H1 (cell line): ENCODE data around the gene LEPR. TPM values are rescaled to one million over a fixed set of nuclear protein-coding genes. Genes with fewer than 3 reads are reported as not detected.

Experiments
- CTCF ChIA-PET: fragments of 300-600 bp; sonication (Branson Sonifier 250); formaldehyde crosslinking; loops from one replicate; lab custom pipeline; 2021; ENCODE audit not compliant: partially characterized antibody; lab: Charles Lee
- POLR2A ChIA-PET: fragments of 300-600 bp; sonication (Branson Sonifier 250); formaldehyde crosslinking; loops from one replicate; lab custom pipeline; 2021; ENCODE audit warnings: inconsistent platforms; ENCODE audit not compliant: partially characterized antibody; lab: Charles Lee
- DNase-seq, 2 experiments: peaks; one replicate each; pipeline versions ENCODE4 v3.0.0 to v3.0.0-alpha.2; 2010 to 2022; ENCODE audit warnings: low spot score in 2 of 2, low read depth in 1 of 2, mixed read lengths in 1 of 2
- FAIRE-seq: peaks from 2 replicates; lab custom pipeline; 2011; peaks lifted over from hg19 to GRCh38; lab: Jason Lieb, UNC
- H2AFZ ChIP-seq: 2 replicates; pipeline ENCODE4 v1.8.1; 2012; ENCODE audit warnings: low read length, inconsistent platforms
- H2AK5ac ChIP-seq: 2 replicates; pipeline ENCODE4 v1.6.1; 2013; ENCODE audit warnings: low read depth, low read length
- H2BK120ac ChIP-seq: replicated peaks from 2 replicates; pipeline ENCODE3; 2013; ENCODE audit warnings: low read depth, low read length, inconsistent platforms
- H2BK12ac ChIP-seq: 2 replicates; pipeline ENCODE4 v1.6.1; 2013; ENCODE audit warnings: low read depth, low read length
- H2BK15ac ChIP-seq: 2 replicates; pipeline ENCODE4 v1.6.1; 2013; ENCODE audit warnings: low read length
- H2BK20ac ChIP-seq: 2 replicates; pipeline ENCODE4 v1.6.1; 2013; ENCODE audit warnings: low read length
- H2BK5ac ChIP-seq: 2 replicates; pipeline ENCODE4 v1.6.1; 2013; ENCODE audit warnings: low read depth, low read length
- H3K14ac ChIP-seq: 2 replicates; pipeline ENCODE4 v1.6.1; 2013; ENCODE audit warnings: inconsistent platforms; ENCODE audit not compliant: insufficient read length
- H3K18ac ChIP-seq: 2 replicates; pipeline ENCODE4 v1.6.1; 2013; ENCODE audit warnings: low read length; ENCODE audit errors: extremely low read depth
- H3K23ac ChIP-seq: 2 replicates; pipeline ENCODE4 v1.6.1; 2013; ENCODE audit warnings: inconsistent platforms; ENCODE audit not compliant: insufficient read length
- H3K23me2 ChIP-seq: 2 replicates; pipeline ENCODE4 v1.6.1; 2013; ENCODE audit warnings: low read depth, low read length
- H3K27ac ChIP-seq: 2 replicates; pipeline ENCODE4 v1.6.1; 2011; ENCODE audit warnings: low read depth, low read length, inconsistent platforms
- H3K27me3 ChIP-seq, 4 experiments: replicated peaks in 1 of 4; 1 replicate in 1 of 4; 2 replicates in 3 of 4; pipeline versions ENCODE4 v1.6.1 to v1.8.1; 2011 to 2013; ENCODE audit warnings: low read length in 3 of 4, mild to moderate bottlenecking in 3 of 4, inconsistent platforms in 2 of 4, mixed read lengths in 2 of 4, moderate library complexity in 1 of 4; ENCODE audit not compliant: control insufficient read depth in 3 of 4, insufficient read depth in 3 of 4; ENCODE audit errors: extremely low read depth in 1 of 4
- H3K36me3 ChIP-seq, 4 experiments: 2 replicates each; pipeline versions ENCODE4 v1.6.1 to v1.8.1; 2011 to 2013; ENCODE audit warnings: mild to moderate bottlenecking in 4 of 4, low read length in 3 of 4, moderate library complexity in 2 of 4, control low read depth in 1 of 4, inconsistent platforms in 1 of 4; ENCODE audit not compliant: insufficient read depth in 4 of 4, control insufficient read depth in 2 of 4
- H3K4ac ChIP-seq: replicated peaks from 2 replicates; pipeline ENCODE3; 2013; ENCODE audit warnings: low read length, low read depth, mixed read lengths, inconsistent platforms; ENCODE audit not compliant: insufficient read length
- H3K4me1 ChIP-seq, 4 experiments: replicated peaks in 1 of 4; 1 replicate in 1 of 4; 2 replicates in 3 of 4; pipeline versions ENCODE4 v1.6.1 to v1.8.1; 2011 to 2013; ENCODE audit warnings: low read length in 3 of 4, inconsistent platforms in 2 of 4, mixed read lengths in 1 of 4; ENCODE audit not compliant: insufficient read depth in 4 of 4, control insufficient read depth in 3 of 4
- H3K4me2 ChIP-seq, 2 experiments: 2 replicates each; pipeline versions ENCODE4 v1.6.1 to v1.8.1; 2011 to 2013; ENCODE audit warnings: low read depth in 2 of 2, low read length in 2 of 2, control low read depth in 1 of 2, inconsistent platforms in 1 of 2, mild to moderate bottlenecking in 1 of 2; ENCODE audit not compliant: insufficient read depth in 1 of 2
- H3K4me3 ChIP-seq, 4 experiments: fragments of 200-600, 300-600 bp in 1 of 4; sonication (generic), shearing (Covaris generic), sonication (Bioruptor Twin) in 1 of 4; 2 replicates each; pipeline versions ENCODE4 v1.5.1 to v1.8.1; 2011 to 2016; ENCODE audit warnings: low read length in 4 of 4, low read depth in 3 of 4, control low read depth in 2 of 4, inconsistent platforms in 2 of 4, mild to moderate bottlenecking in 2 of 4, mixed read lengths in 1 of 4, moderate library complexity in 1 of 4; ENCODE audit not compliant: insufficient read depth in 2 of 4; ENCODE audit errors: extremely low read depth in 1 of 4
- H3K56ac ChIP-seq: replicated peaks from 2 replicates; pipeline ENCODE3; 2013; ENCODE audit warnings: low read depth, mild to moderate bottlenecking, mixed read lengths, low read length, inconsistent platforms; ENCODE audit not compliant: insufficient read length
- H3K79me1 ChIP-seq: 2 replicates; pipeline ENCODE4 v1.6.1; 2013; ENCODE audit warnings: low read depth, low read length, control low read depth
- H3K79me2 ChIP-seq, 2 experiments: 2 replicates each; pipeline versions ENCODE4 v1.6.1 to v1.8.1; 2012 to 2013; ENCODE audit warnings: low read length in 2 of 2, mild to moderate bottlenecking in 2 of 2, inconsistent platforms in 1 of 2; ENCODE audit not compliant: insufficient read depth in 2 of 2, control insufficient read depth in 1 of 2
- H3K9ac ChIP-seq, 4 experiments: replicated peaks in 1 of 4; 1 replicate in 1 of 4; 2 replicates in 3 of 4; pipeline versions ENCODE4 v1.6.1 to v1.8.1; 2011 to 2013; ENCODE audit warnings: low read depth in 3 of 4, low read length in 3 of 4, control low read depth in 2 of 4, mild to moderate bottlenecking in 2 of 4, moderate library complexity in 2 of 4, inconsistent platforms in 1 of 4; ENCODE audit errors: extremely low read depth in 1 of 4
- H3K9me3 ChIP-seq, 2 experiments: 2 replicates each; pipeline versions ENCODE4 v1.6.1 to v1.8.1; 2012 to 2013; ENCODE audit warnings: mild to moderate bottlenecking in 2 of 2, moderate library complexity in 2 of 2, control low read depth in 1 of 2, inconsistent platforms in 1 of 2, low read depth in 1 of 2, low read length in 1 of 2, mixed read lengths in 1 of 2; ENCODE audit not compliant: insufficient read depth in 2 of 2
- H4K20me1 ChIP-seq, 2 experiments: replicated peaks in 1 of 2; 2 replicates each; pipeline versions ENCODE3 to v1.8.1; 2011 to 2013; ENCODE audit warnings: inconsistent platforms in 2 of 2, low read length in 2 of 2, mild to moderate bottlenecking in 1 of 2; ENCODE audit not compliant: insufficient read depth in 2 of 2, control insufficient read depth in 1 of 2
- H4K5ac ChIP-seq: 2 replicates; pipeline ENCODE4 v1.6.1; 2013; ENCODE audit warnings: low read length, low read depth, mixed read lengths, inconsistent platforms; ENCODE audit not compliant: insufficient read length
- H4K8ac ChIP-seq: 2 replicates; pipeline ENCODE4 v1.8.0; 2013; ENCODE audit warnings: mild to moderate bottlenecking, moderate library complexity, low read length, inconsistent platforms; ENCODE audit not compliant: insufficient read depth; ENCODE audit errors: extremely low read depth
- H4K91ac ChIP-seq: replicated peaks from 2 replicates; pipeline ENCODE3; 2013; ENCODE audit warnings: low read length, mixed read lengths, inconsistent platforms; ENCODE audit not compliant: insufficient read length
- CREB1 ChIP-seq: IDR thresholded peaks from 2 replicates; pipeline ENCODE4 v1.6.1; 2012; ENCODE audit warnings: inconsistent platforms
- E2F6 ChIP-seq: IDR thresholded peaks from 2 replicates; pipeline ENCODE4 v1.6.1; 2012; ENCODE audit warnings: inconsistent platforms
- EZH2 ChIP-seq: fragments of 200-600 bp; sonication (generic); IDR thresholded peaks from 2 replicates; pipeline ENCODE4 v1.7.1; 2012; ENCODE audit warnings: low read depth, mild to moderate bottlenecking, moderate library complexity, low read length, inconsistent platforms; ENCODE audit not compliant: severe bottlenecking
- HDAC6 ChIP-seq: IDR thresholded peaks from one replicate; pipeline ENCODE4 v1.7.1; 2012; ENCODE audit warnings: low read depth, mild to moderate bottlenecking, inconsistent platforms, low read length, moderate library complexity
- PHF8 ChIP-seq: fragments of 200-600 bp; sonication (generic); conservative IDR thresholded peaks from 2 replicates; pipeline ENCODE4 v1.7.1; 2012; ENCODE audit warnings: low read depth, mild to moderate bottlenecking, inconsistent platforms, low read length, moderate library complexity
- POLR2A ChIP-seq, 2 experiments: IDR thresholded peaks; 1 replicate in 1 of 2; 2 replicates in 1 of 2; pipeline ENCODE4 v1.6.1; 2011; ENCODE audit warnings: low read depth in 2 of 2, low read length in 2 of 2, mild to moderate bottlenecking in 2 of 2; ENCODE audit errors: control extremely low read depth in 1 of 2
- POU5F1 ChIP-seq: IDR thresholded peaks from 2 replicates; pipeline ENCODE4 v1.6.1; 2011; ENCODE audit warnings: low read depth, mild to moderate bottlenecking, low read length, moderate library complexity
- SUZ12 ChIP-seq: fragments of 200-600 bp; sonication (generic); IDR thresholded peaks from 2 replicates; pipeline ENCODE4 v1.6.1; 2012; ENCODE audit warnings: mild to moderate bottlenecking, inconsistent platforms, low read length, moderate library complexity, mixed read lengths
- TEAD4 ChIP-seq: IDR thresholded peaks from 2 replicates; pipeline ENCODE4 v1.6.1; 2012; ENCODE audit warnings: low read depth, low read length, inconsistent platforms, mixed read lengths
- USF2 ChIP-seq: IDR thresholded peaks from 2 replicates; pipeline ENCODE4 v1.6.1; 2011; ENCODE audit warnings: low read length, improper control_type of control experiment
- WGBS, 2 experiments: shearing (Covaris generic) in 1 of 2; methylation state at CpG; one replicate each; pipeline versions ENCODE4 v1.1.6 to v1.1.7; 2013 to 2015; ENCODE audit warnings: low lambda C conversion rate in 2 of 2, mixed read lengths in 2 of 2, inconsistent platforms in 1 of 2, low coverage in 1 of 2, missing lambda C conversion rate in 1 of 2; ENCODE audit not compliant: insufficient replicate concordance in 2 of 2, insufficient coverage in 1 of 2, insufficient read length in 1 of 2; ENCODE audit errors: extremely low coverage in 1 of 2, missing lambda C conversion rate in 1 of 2; 5-methylcytosine and 5-hydroxymethylcytosine counted together
- polyA plus RNA-seq, 7 experiments: library from polyadenylated mRNA; depleted of rRNA in 3 of 7; stranded (reverse) in 5 of 7; unstranded in 2 of 7; fragments of >200 nt in 5 of 7; fragments of 200-250 nt in 2 of 7; gene quantifications; 1 replicate in 5 of 7; 2 replicates in 1 of 7; 4 replicates in 1 of 7; pipeline versions ENCODE4 v1.2.1 to v1.2.3, GENCODE V29; 2011 to 2013; ENCODE audit warnings: missing spikeins in 2 of 7, mixed read lengths in 2 of 7
- total RNA-seq: library from RNA; stranded (reverse); fragmentation: NEBNext Ultra II Directional; extraction: Animal tissue kit (Norgen Biotek cat#: 25700); gene quantifications from 2 replicates; pipeline ENCODE4 v1.2.1, GENCODE V29; 2021

The LEPR gene
- total and polyA plus RNA-seq, 2 of the 8 experiments (the other 6 are each of a cell fraction or from before 2014, with no cell fraction given): 1.3 to 3.9 TPM

- POLR2A ChIA-PET: interaction anchor here (0.9 to 1.0 kb wide), 2 partner anchors 106 to 271 kb away, joined by 3 read pairs; no protein-coding TSS in a partner anchor
- no peak overlapping the region for H4K5ac ChIP-seq
- no peak overlapping the region for H3K4ac ChIP-seq
- no peak overlapping the region for H2AFZ ChIP-seq
- no peak overlapping the region for H4K8ac ChIP-seq
- DNase-seq (no peak), FAIRE-seq (no peak)
- 88% methylated on average over 1 of the region's 1 CpG; no CpG with 5 or more reads in 1 of the 2 experiments for WGBS, 2 experiments
- no peak overlapping the region for H3K9ac ChIP-seq
- no peak overlapping the region for H3K4me2 ChIP-seq
- no peak overlapping the region for H4K91ac ChIP-seq
- H3K23me2 ChIP-seq: peaks cover 6% of the 10 kb centered on the region
- H2BK12ac ChIP-seq: no peak overlapping the region
- no peaks in the 10 kb centered on the region for H3K27me3 ChIP-seq
- H3K9me3 ChIP-seq: no peaks in the 10 kb centered on the region
- H2BK15ac ChIP-seq: no peak overlapping the region
- H3K79me2 ChIP-seq: peaks cover 0 to 5% of the 10 kb centered on the region in 2 experiments; a peak in 2 of 4 replicates
- no peak overlapping the region for H2BK120ac ChIP-seq
- H3K23ac ChIP-seq: no peak overlapping the region
- H3K18ac ChIP-seq: no peak overlapping the region
- no peak overlapping the region for H3K14ac ChIP-seq
- H2AK5ac ChIP-seq: no peak overlapping the region
- no peak overlapping the region for H3K56ac ChIP-seq
- no peak overlapping the region for H2BK20ac ChIP-seq
- CTCF ChIA-PET: interaction anchor here (0.9 to 1.5 kb wide), 3 partner anchors 15 to 271 kb away, joined by 3 to 4 read pairs (median 3); no protein-coding TSS in a partner anchor
- H3K79me1 ChIP-seq: no peaks in the 10 kb centered on the region
- no peak overlapping the region for H2BK5ac ChIP-seq
- no peaks in the 10 kb centered on the region for H4K20me1 ChIP-seq
- no peaks in the 10 kb centered on the region for H3K36me3 ChIP-seq
- no peak overlapping the region for H3K27ac ChIP-seq
- peaks cover 0 to 10% (median 2%) of the 10 kb centered on the region in 4 experiments; a peak in 4 of 7 replicates for H3K4me1 ChIP-seq
- H3K4me3 ChIP-seq: no peak overlapping the region
- TF ChIP-seq HDAC6: no peak
- no peak for TF ChIP-seq POLR2A (IDR thresholded peaks at IDR 0.05; ENCODE audit: control extremely low read depth in 1 of 2, low read depth in 2 of 2, low read length in 2 of 2)
- no peak for TF ChIP-seq PHF8
- no peak for TF ChIP-seq CREB1
- no peak for TF ChIP-seq POU5F1
- no peak for TF ChIP-seq TEAD4
- no peak for TF ChIP-seq USF2
- TF ChIP-seq EZH2: no peak
- no peak for TF ChIP-seq E2F6
- no peak for TF ChIP-seq SUZ12
Observed at GRCh38 chr1:65416767-65417166, 3.7 kb upstream of the LEPR start.
